Neural cell (in vitro differentiated cells): ENCODE results near the gene GAPVD1. TPM values are rescaled to one million over a fixed set of nuclear protein-coding genes. Genes with fewer than 3 reads are reported as not detected.

Experiments
- H2AFZ ChIP-seq: fragments of 200-600, 300-800 bp; sonication (generic), shearing (Covaris generic); 2 replicates; pipeline ENCODE4 v1.6.0; 2014; ENCODE audit warnings: low read depth, mild to moderate bottlenecking, antibody characterized with exemption, low read length, moderate library complexity
- H3F3A ChIP-seq: fragments of 200-600 bp; shearing (Covaris generic); 2 replicates; pipeline ENCODE4 v1.6.1; 2016; ENCODE audit warnings: mild to moderate bottlenecking, moderate library complexity, mixed read lengths, antibody characterized with exemption, low read length; ENCODE audit not compliant: insufficient read depth, poor library complexity, severe bottlenecking
- H3K27ac ChIP-seq: fragments of 200-600, 300-800 bp; sonication (generic), shearing (Covaris generic); 2 replicates; pipeline ENCODE4 v1.5.1; 2014; ENCODE audit warnings: mild to moderate bottlenecking, low read length, moderate library complexity
- H3K27me3 ChIP-seq: fragments of 300-800, 200-600 bp; sonication (generic), shearing (Covaris generic); 2 replicates; pipeline ENCODE4 v1.6.0; 2014; ENCODE audit warnings: mild to moderate bottlenecking, low read depth, low read length, moderate library complexity; ENCODE audit not compliant: insufficient read depth
- H3K36me3 ChIP-seq: fragments of 300-800, 200-600 bp; sonication (generic), shearing (Covaris generic); 2 replicates; pipeline ENCODE4 v1.5.1; 2014; ENCODE audit warnings: mild to moderate bottlenecking, antibody characterized with exemption, low read length, moderate library complexity; ENCODE audit not compliant: insufficient read depth
- H3K4me2 ChIP-seq: fragments of 300-800, 200-600 bp; sonication (generic), shearing (Covaris generic); 2 replicates; pipeline ENCODE4 v1.6.0; 2014; ENCODE audit warnings: mild to moderate bottlenecking, low read length
- H3K4me3 ChIP-seq: fragments of 300-800, 200-600 bp; sonication (generic), shearing (Covaris generic); 2 replicates; pipeline ENCODE4 v1.5.1; 2014; ENCODE audit warnings: mild to moderate bottlenecking, low read length, moderate library complexity
- H3K79me2 ChIP-seq: fragments of 200-600 bp; shearing (Covaris generic); replicated peaks from 2 replicates; pipeline ENCODE4 v1.6.0; 2014; ENCODE audit warnings: mild to moderate bottlenecking, low read length, moderate library complexity; ENCODE audit not compliant: insufficient read depth
- H3K9ac ChIP-seq: fragments of 300-800, 200-600 bp; sonication (generic), shearing (Covaris generic); 2 replicates; pipeline ENCODE4 v1.6.1; 2016; ENCODE audit warnings: mild to moderate bottlenecking, low read length, mixed read lengths
- H3K9me2 ChIP-seq: fragments of 200-600 bp; shearing (Covaris generic); 2 replicates; pipeline ENCODE4 v1.6.1; 2016; ENCODE audit warnings: mild to moderate bottlenecking, low read length, mixed read lengths; ENCODE audit not compliant: insufficient read depth
- H3K9me3 ChIP-seq: fragments of 200-600, 300-800 bp; sonication (generic), shearing (Covaris generic); 2 replicates; pipeline ENCODE4 v1.6.1; 2016; ENCODE audit warnings: mild to moderate bottlenecking, mixed run types, low read length, moderate library complexity, mixed read lengths
- H4K20me1 ChIP-seq: fragments of 200-600 bp; shearing (Covaris generic); 2 replicates; pipeline ENCODE4 v1.6.1; 2016; ENCODE audit warnings: mild to moderate bottlenecking, mixed run types; ENCODE audit not compliant: insufficient read depth
- EP300 ChIP-seq: fragments of 450-650 bp; conservative IDR thresholded peaks from 2 replicates; pipeline ENCODE4 v1.6.1; 2014; ENCODE audit warnings: antibody characterized with exemption, mild to moderate bottlenecking, moderate library complexity; ENCODE audit not compliant: poor library complexity, severe bottlenecking
- EZH2 ChIP-seq: fragments of 200-600, 300-800 bp; shearing (Covaris generic), sonication (generic); IDR thresholded peaks from 2 replicates; pipeline ENCODE4 v1.6.1; 2014; ENCODE audit warnings: antibody characterized with exemption, low read length, borderline replicate concordance, mild to moderate bottlenecking; ENCODE audit not compliant: insufficient read depth, poor library complexity, severe bottlenecking
- MXI1 ChIP-seq: fragments of 450-650 bp; conservative IDR thresholded peaks from 2 replicates; pipeline ENCODE4 v1.6.1; 2014; ENCODE audit warnings: antibody characterized with exemption, mild to moderate bottlenecking; ENCODE audit not compliant: poor library complexity, severe bottlenecking
- POLR2AphosphoS5 ChIP-seq: IDR thresholded peaks from 2 replicates; pipeline ENCODE4 v1.6.1; 2012
- RAD21 ChIP-seq: fragments of 450-650 bp; conservative IDR thresholded peaks from 2 replicates; pipeline ENCODE4 v1.6.1; 2014; ENCODE audit warnings: antibody characterized with exemption, mild to moderate bottlenecking, moderate library complexity
- SMC3 ChIP-seq: fragments of 450-650 bp; conservative IDR thresholded peaks from 2 replicates; pipeline ENCODE4 v1.6.1; 2014; ENCODE audit warnings: antibody characterized with exemption, mild to moderate bottlenecking, moderate library complexity; ENCODE audit not compliant: poor library complexity
- TAF1 ChIP-seq: IDR thresholded peaks from 2 replicates; pipeline ENCODE4 v1.6.1; 2012; ENCODE audit warnings: low read depth
- polyA plus RNA-seq: library from polyadenylated mRNA; depleted of rRNA; stranded (reverse); fragments of >200 nt; gene quantifications from 2 replicates; pipeline ENCODE4 v1.2.3, GENCODE V29; 2014
- TF ChIP-seq, protein P1 (sequence below): IDR thresholded peaks from 2 replicates; pipeline ENCODE4 v1.6.1; 2012; ENCODE audit warnings: borderline replicate concordance
- TF ChIP-seq, protein P2 (sequence below): fragments of 450-650 bp; IDR thresholded peaks from 2 replicates; pipeline ENCODE4 v1.5.1; 2014; ENCODE audit warnings: antibody characterized with exemption, mild to moderate bottlenecking, moderate library complexity; ENCODE audit not compliant: poor library complexity, severe bottlenecking

The GAPVD1 gene
- polyA plus RNA-seq, 1 donor from 2014 or later = 49.2 TPM

- no peaks in the 10 kb centered on the region for H3F3A ChIP-seq
- no peak overlapping the region for H3K4me2 ChIP-seq
- no peaks in the 10 kb centered on the region for H3K27me3 ChIP-seq
- H3K9ac ChIP-seq = no peak overlapping the region
- no peak overlapping the region for H3K27ac ChIP-seq
- no peaks in the 10 kb centered on the region for H3K9me3 ChIP-seq
- H3K4me3 ChIP-seq = no peak overlapping the region
- H3K9me2 ChIP-seq = no peaks in the 10 kb centered on the region
- no peaks in the 10 kb centered on the region for H4K20me1 ChIP-seq
- H3K79me2 ChIP-seq = no peaks in the 10 kb centered on the region
- H2AFZ ChIP-seq = no peak overlapping the region
- TF ChIP-seq POLR2AphosphoS5 = no peak
- TF ChIP-seq RAD21 = no peak
- TF ChIP-seq SMC3 = no peak
- TF ChIP-seq, protein P1, sequence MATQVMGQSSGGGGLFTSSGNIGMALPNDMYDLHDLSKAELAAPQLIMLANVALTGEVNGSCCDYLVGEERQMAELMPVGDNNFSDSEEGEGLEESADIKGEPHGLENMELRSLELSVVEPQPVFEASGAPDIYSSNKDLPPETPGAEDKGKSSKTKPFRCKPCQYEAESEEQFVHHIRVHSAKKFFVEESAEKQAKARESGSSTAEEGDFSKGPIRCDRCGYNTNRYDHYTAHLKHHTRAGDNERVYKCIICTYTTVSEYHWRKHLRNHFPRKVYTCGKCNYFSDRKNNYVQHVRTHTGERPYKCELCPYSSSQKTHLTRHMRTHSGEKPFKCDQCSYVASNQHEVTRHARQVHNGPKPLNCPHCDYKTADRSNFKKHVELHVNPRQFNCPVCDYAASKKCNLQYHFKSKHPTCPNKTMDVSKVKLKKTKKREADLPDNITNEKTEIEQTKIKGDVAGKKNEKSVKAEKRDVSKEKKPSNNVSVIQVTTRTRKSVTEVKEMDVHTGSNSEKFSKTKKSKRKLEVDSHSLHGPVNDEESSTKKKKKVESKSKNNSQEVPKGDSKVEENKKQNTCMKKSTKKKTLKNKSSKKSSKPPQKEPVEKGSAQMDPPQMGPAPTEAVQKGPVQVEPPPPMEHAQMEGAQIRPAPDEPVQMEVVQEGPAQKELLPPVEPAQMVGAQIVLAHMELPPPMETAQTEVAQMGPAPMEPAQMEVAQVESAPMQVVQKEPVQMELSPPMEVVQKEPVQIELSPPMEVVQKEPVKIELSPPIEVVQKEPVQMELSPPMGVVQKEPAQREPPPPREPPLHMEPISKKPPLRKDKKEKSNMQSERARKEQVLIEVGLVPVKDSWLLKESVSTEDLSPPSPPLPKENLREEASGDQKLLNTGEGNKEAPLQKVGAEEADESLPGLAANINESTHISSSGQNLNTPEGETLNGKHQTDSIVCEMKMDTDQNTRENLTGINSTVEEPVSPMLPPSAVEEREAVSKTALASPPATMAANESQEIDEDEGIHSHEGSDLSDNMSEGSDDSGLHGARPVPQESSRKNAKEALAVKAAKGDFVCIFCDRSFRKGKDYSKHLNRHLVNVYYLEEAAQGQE = no peak
- TF ChIP-seq, protein P2, sequence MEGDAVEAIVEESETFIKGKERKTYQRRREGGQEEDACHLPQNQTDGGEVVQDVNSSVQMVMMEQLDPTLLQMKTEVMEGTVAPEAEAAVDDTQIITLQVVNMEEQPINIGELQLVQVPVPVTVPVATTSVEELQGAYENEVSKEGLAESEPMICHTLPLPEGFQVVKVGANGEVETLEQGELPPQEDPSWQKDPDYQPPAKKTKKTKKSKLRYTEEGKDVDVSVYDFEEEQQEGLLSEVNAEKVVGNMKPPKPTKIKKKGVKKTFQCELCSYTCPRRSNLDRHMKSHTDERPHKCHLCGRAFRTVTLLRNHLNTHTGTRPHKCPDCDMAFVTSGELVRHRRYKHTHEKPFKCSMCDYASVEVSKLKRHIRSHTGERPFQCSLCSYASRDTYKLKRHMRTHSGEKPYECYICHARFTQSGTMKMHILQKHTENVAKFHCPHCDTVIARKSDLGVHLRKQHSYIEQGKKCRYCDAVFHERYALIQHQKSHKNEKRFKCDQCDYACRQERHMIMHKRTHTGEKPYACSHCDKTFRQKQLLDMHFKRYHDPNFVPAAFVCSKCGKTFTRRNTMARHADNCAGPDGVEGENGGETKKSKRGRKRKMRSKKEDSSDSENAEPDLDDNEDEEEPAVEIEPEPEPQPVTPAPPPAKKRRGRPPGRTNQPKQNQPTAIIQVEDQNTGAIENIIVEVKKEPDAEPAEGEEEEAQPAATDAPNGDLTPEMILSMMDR = no peak
- H3K36me3 ChIP-seq = no peaks in the 10 kb centered on the region
These were observed 118.8 kb downstream of the GAPVD1 start for GRCh38 chr9:125380406-125380805.

DNA sequence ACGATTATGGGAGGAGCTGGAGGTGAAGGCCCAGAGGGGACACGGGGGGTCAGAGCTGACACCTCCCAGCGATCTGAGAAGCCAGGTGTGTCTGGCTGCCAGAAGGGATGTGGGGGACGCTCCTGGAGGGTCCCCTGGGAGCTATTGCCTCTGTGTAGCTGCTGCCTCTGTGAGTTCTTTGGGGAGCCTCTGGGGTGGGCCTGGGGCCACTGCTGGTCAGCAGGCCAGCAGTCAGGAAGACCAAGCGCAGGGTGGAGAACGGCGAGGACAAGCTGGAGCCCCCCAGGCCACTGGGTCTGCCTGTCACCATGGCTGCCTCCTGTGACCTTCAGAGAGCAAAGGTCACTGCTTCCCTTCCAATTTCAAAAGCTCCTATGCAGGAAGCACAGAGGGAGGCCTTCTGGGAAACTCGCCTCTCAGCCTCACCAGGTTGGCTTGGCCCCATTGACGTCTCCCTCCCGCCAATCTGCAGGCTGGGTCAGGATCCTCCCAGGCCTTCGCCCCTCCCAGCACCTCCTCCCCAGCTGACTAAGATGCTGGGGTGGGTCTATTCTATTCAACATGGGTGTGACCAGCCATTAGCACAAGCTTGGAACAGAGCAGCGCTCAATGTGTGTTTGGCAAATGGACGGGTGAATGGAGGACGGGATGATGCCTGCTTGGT, 126.4 kb downstream of the GAPVD1 start:
- Histone ChIP-seq H3K9ac (no peak overlapping the region), H3K27ac (no peak overlapping the region), H3K79me2 (no peaks in the 10 kb centered on the region), H3K9me3 (no peaks in the 10 kb centered on the region), H3K9me2 (no peaks in the 10 kb centered on the region), H3K4me3 (no peak overlapping the region), H3K27me3 (no peaks in the 10 kb centered on the region), H3K4me2 (no peak overlapping the region), H3F3A (no peaks in the 10 kb centered on the region), H2AFZ (no peak overlapping the region), H3K36me3 (no peaks in the 10 kb centered on the region), H4K20me1 (no peaks in the 10 kb centered on the region)
- TF ChIP-seq EP300 (no peak), POLR2AphosphoS5 (no peak), RAD21 (no peak), MXI1 (no peak), SMC3 (no peak), EZH2 (no peak), TAF1 (no peak)
- TF ChIP-seq, protein P2 = no peak
- TF ChIP-seq, protein P1 = no peak
